LHCN-M2 (cell line): ENCODE measurements around the gene PRODH2. TPM values are rescaled to one million over a fixed set of nuclear protein-coding genes. Genes with fewer than 3 reads are reported as not detected.
"Not testable (repeated sequence)": the region's sequence is repeated elsewhere in the genome, so short reads cannot be mapped to it uniquely, and the experiment has no call there.

Experiments
- DNase-seq: peaks from one replicate; pipeline ENCODE4 v3.0.0-alpha.2; 2012; ENCODE audit warnings: low read depth
- total RNA-seq: library from RNA; depleted of rRNA; stranded (reverse); fragments of >200 nt; gene quantifications from 2 replicates; pipeline ENCODE4 v1.2.3, GENCODE V29; 2014

The PRODH2 gene
- total RNA-seq, 1 experiment from 2014 or later, result not detected

GRCh38 chr19:35781650-35782049 lies 31.0 kb downstream of the PRODH2 start:
- no peak for DNase-seq

DNA sequence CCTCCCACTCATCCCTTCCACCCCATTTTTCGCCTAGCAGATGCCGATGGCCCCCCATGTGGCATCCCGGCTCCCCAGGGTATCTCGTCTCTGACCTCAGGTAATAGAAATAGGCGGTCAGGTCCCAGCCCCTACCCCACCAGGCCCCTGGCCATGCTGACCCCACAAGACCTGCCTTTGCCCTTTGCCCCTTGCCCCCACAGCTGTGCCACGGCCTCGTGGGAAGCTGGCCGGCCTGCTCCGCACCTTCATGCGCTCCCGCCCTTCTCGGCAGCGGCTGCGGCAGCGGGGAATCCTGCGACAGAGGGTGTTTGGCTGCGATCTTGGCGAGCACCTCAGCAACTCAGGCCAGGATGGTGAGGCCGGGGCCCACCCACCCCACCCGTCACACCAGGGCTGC lies 31.9 kb downstream of the PRODH2 start:
- DNase-seq, result no peak

DNA sequence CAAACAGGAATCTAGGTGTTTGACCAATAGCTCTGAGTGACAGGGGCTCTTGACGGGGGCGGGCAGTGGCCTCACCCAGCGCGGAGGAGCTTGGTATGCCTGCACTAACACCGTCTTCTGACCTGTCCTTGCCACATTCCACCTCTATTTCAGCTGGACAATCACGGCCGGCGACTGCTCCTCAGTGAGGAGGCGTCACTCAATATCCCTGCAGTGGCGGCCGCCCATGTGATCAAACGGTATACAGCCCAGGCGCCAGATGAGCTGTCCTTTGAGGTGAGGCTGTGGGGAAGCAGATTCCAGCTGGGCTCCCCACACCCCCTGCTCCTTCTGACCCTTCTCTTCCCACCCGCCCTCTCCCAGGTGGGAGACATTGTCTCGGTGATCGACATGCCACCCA lies 32.6 kb downstream of the PRODH2 start:
- DNase-seq, result no peak

- no peak for DNase-seq
Observed at GRCh38 chr19:35779033-35779432, 33.6 kb downstream of the PRODH2 start.

GRCh38 chr19:35777961-35778360 lies 34.7 kb downstream of the PRODH2 start:
- no peak for DNase-seq

- no peak for DNase-seq
Observed at GRCh38 chr19:35777086-35777841, 35.4 kb downstream of the PRODH2 start.

DNA sequence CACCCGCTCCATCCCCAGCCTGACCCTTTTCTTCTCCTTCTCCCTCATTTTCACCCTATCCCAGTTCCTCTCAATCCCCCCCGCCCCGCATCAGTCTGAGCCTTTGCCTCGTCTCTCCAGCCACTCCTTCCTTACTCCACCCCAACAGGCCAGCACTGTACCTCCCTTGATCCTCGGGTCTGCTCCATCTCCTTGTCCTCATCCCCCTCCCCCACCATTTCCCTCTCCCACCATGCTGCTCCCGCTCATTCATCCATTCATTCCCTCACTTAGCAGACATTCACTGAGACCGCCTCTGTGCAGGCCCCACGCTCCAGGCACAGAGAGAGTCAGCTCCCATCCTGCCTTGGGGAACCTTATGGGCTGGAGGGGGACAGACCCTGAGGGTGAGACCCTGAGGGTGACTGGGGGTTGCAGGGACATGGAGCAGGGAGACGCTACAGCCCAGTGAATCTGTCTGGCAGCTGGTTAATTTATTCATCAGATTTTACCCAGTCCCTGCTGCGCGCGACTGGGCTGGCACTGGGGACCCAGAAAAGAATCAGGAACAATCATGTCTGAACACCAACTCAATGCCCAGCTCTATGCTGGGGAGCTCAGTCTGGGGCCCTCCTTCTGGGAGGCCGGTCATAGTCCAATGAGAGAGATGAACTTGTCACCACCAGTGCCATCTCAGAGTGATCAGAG lies 36.4 kb downstream of the PRODH2 start:
- DNase-seq, result no peak

- peak; percentile 94 for DNase-seq
Observed at GRCh38 chr19:35775298-35776101, 37.1 kb downstream of the PRODH2 start, which contains the start of gene ARHGAP33. ARHGAP33 (plus strand) TSS chr19:35775564; CDS start chr19:35775659, 95 bp downstream.

GRCh38 chr19:35775046-35775297 lies 37.7 kb downstream of the PRODH2 start:
- DNase-seq, result no peak

- DNase-seq, result no peak
Observed at GRCh38 chr19:35774274-35775045, 38.2 kb downstream of the PRODH2 start.

DNA sequence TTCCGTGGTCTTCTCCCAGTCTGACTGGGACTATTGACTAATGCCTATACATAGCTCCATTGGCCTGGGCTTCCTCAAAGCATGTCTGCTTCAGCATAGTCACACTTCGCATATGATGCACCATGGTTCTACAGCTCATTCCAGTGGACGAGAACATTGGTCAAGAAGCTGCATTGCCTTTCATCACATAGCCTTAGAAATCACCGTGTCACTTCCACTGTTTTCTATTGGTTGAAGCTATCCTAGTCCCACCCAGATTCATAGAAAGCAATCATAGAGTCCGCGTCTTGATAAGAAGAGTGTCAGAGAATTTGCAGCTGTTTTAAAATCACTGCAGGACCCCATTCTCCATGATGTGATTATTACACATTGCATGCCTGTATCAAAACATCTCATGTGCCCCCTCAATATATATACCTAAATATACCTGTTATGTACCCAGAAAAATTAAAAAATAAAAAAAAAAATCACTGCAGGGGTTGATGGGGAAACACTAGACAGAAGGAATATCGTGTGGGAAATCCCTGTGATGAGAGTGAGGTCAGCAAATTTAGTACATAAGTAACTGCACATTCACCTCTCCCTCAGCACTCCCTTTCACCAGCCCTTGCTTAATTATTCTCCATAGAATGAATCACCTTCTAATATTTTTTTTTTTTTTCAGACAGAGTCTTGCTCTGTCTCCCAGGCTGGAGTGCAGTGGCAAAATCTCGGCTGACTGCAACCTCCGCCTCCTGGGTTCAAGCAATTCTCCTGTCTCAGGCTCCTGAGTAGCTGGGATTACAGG lies 39.4 kb downstream of the PRODH2 start:
- DNase-seq, result peak; percentile 12

GRCh38 chr19:35772362-35772761 lies 40.3 kb downstream of the PRODH2 start:
- not testable (repeated sequence) for DNase-seq

DNA sequence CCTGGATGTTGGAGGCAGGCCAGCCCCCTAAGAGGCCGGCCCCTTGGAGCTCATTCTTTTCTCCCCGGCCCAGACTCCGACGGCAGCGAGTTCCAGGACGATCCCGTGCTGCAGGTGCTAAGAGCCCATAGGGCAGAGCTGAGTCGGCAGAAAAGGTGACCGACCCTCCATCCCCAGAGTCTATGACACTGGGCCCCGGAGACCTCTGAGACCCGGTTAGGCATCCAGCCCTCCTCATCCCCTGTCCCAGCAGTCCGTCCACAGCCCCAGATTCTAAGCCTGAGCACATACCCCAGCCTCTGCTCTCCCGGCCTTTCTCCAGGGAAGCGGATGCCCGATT lies 44.6 kb downstream of the PRODH2 start:
- no peak for DNase-seq

DNA sequence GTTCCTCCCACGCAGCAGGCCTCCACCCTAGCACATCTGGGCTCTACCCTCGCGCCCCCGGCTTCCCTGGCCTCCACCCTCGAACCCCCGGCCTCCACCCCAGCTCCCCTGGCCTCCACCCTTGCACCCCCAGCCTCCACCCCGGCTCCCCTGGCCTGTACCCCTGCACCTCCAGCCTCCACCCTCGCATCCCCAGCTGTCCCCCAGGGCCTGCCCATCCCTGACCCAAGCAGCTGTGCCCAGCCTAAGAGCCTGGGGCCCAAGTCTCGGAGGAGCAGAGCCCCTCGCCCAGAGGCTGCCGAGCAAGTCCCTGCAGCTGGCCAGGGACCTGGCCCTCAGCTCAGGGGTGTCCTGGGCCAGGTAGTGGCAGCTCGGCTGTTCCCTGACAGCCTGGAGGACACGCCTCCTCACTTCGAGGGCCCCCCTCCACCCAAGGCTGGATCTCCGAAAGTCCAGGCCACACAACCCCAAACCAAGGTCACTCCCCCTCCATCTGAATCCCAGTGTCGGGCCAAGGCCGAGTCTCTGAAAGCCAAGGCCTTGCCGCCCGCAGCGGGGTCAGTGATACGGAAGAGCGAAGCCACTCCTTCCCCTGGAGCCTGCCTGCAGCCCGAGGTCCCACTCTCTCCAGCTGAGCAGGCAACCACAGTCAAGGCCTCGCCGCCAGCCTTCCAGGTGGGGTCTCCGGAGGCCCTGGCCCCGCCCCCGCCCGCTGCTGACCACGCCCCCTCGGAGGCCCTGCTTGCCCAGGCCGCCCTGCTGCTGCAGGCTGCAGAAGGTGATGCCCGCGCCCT lies 45.2 kb downstream of the PRODH2 start:
- DNase-seq, result no peak

GRCh38 chr19:35766571-35767104 lies 46.0 kb downstream of the PRODH2 start:
- no peak for DNase-seq

DNA sequence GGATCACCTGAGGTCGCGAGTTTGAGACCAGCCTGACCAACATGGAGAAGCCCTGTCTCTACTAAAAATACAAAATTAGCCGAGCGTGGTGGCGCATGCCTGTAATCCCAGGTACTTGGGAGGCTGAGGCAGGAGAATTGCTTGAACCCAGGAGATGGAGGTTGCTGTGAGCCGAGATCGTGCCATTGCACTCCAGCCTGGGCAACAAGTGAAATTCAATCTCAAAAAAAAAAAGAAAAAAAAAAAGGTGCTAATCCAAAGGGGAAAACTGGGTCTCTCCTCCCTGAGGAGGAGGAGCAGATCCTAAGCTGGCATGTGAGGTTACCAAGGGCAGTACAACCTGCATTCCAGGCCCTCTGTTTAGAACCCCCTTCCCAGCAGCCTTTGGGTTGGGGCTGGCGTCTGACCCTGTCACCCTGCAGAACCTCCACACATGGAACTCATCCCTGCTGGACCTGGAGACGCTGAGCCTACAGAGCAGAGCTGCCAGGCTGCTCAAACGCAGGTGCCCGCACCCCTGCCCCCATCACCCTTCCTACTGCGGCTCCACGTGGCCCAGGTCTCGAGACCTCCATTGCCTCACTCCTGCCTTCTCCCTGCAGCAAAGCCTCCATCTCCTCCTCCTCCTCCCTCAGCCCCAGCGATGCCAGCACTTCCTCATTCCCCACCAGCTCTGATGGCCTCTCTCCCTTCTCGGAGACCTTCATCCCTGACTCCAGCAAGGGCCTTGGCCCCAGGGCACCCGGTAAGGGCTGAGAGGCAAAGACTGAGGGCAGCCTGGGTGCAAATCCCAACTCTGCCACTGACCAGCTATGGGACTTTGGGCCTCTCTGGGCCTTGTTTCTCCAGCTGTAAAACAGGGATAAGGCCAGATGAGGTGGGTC lies 48.0 kb downstream of the PRODH2 start:
- no peak for DNase-seq

GRCh38 chr19:35760711-35761349 lies 51.8 kb downstream of the PRODH2 start:
- DNase-seq, result peak; percentile 47

GRCh38 chr19:35759697-35760096 lies 52.9 kb downstream of the PRODH2 start:
- no peak for DNase-seq
